ENCODE data around the gene SP8.

- TF ChIP-seq TCF7L2 (IDR thresholded peaks at IDR 0.05; ENCODE audit: low read depth, low read length) (no peak), CTCF (IDR thresholded peaks at IDR 0.05) (no peak), POLR2AphosphoS5 (IDR thresholded peaks at IDR 0.05; ENCODE audit: low read depth, low read length) (no peak)
These were observed 37.8 kb downstream of the SP8 start for GRCh38 chr7:20748853-20749252.
